H9 (cell line): ENCODE results near the gene KIF26A. TPM values are rescaled to one million over a fixed set of nuclear protein-coding genes. Genes with fewer than 3 reads are reported as not detected.

Source experiments
- DNase-seq: peaks from one replicate; pipeline ENCODE4 v3.0.0-alpha.2; 2017
- H2AFZ ChIP-seq: one replicate; pipeline ENCODE4 v1.6.1; 2013; ENCODE audit warnings: mild to moderate bottlenecking, low read length, control low read depth, moderate library complexity
- H2AK5ac ChIP-seq: 2 replicates; pipeline ENCODE4 v1.6.1; 2013; ENCODE audit warnings: low read length, control low read depth, mixed read lengths; ENCODE audit not compliant: insufficient read length
- H2BK120ac ChIP-seq: one replicate; pipeline ENCODE4 v1.6.1; 2013; ENCODE audit warnings: low read depth, mild to moderate bottlenecking, low read length, control low read depth, inconsistent platforms; ENCODE audit not compliant: poor library complexity, severe bottlenecking
- H2BK12ac ChIP-seq: 2 replicates; pipeline ENCODE4 v1.6.1; 2013; ENCODE audit warnings: low read length, control low read depth, mixed read lengths, low read depth; ENCODE audit not compliant: insufficient read length
- H2BK15ac ChIP-seq: 2 replicates; pipeline ENCODE4 v1.6.1; 2013; ENCODE audit warnings: low read depth, low read length, control low read depth
- H2BK20ac ChIP-seq: one replicate; pipeline ENCODE4 v1.6.1; 2013; ENCODE audit warnings: low read depth, mild to moderate bottlenecking, low read length, control low read depth, inconsistent platforms; ENCODE audit not compliant: poor library complexity, severe bottlenecking
- H2BK5ac ChIP-seq: 2 replicates; pipeline ENCODE4 v1.6.1; 2013; ENCODE audit warnings: low read length, control low read depth, mixed read lengths; ENCODE audit not compliant: insufficient read length
- H3K14ac ChIP-seq: 2 replicates; pipeline ENCODE4 v1.6.1; 2013; ENCODE audit warnings: low read length, control low read depth; ENCODE audit not compliant: insufficient read depth
- H3K18ac ChIP-seq: 2 replicates; pipeline ENCODE4 v1.6.1; 2013; ENCODE audit warnings: low read depth, mild to moderate bottlenecking, mixed read lengths, low read length, control low read depth; ENCODE audit not compliant: insufficient read length
- H3K23ac ChIP-seq: 2 replicates; pipeline ENCODE4 v1.6.1; 2013; ENCODE audit warnings: low read length, control low read depth, mixed read lengths, low read depth; ENCODE audit not compliant: insufficient read length
- H3K23me2 ChIP-seq: 2 replicates; pipeline ENCODE4 v1.6.1; 2013; ENCODE audit warnings: low read depth, mild to moderate bottlenecking, mixed read lengths, low read length, control low read depth; ENCODE audit not compliant: insufficient read length, poor library complexity, severe bottlenecking
- H3K27ac ChIP-seq: 2 replicates; pipeline ENCODE4 v1.5.1; 2013; ENCODE audit warnings: low read length, control low read depth, mixed read lengths, low read depth; ENCODE audit not compliant: insufficient read length
- H3K27me3 ChIP-seq: 2 replicates; pipeline ENCODE4 v1.6.1; 2013; ENCODE audit warnings: low read length, control low read depth, inconsistent platforms; ENCODE audit not compliant: insufficient read depth
- H3K4ac ChIP-seq: 2 replicates; pipeline ENCODE4 v1.6.1; 2013; ENCODE audit warnings: low read depth, mild to moderate bottlenecking, control low read depth, inconsistent platforms, low read length, moderate library complexity
- H3K4me1 ChIP-seq: 2 replicates; pipeline ENCODE4 v1.6.1; 2013; ENCODE audit warnings: low read length, control low read depth, inconsistent platforms; ENCODE audit not compliant: insufficient read depth
- H3K4me2 ChIP-seq: 2 replicates; pipeline ENCODE4 v1.6.1; 2013; ENCODE audit warnings: low read length, control low read depth, mixed read lengths; ENCODE audit not compliant: insufficient read length, insufficient read depth
- H3K56ac ChIP-seq: 2 replicates; pipeline ENCODE4 v1.6.1; 2013; ENCODE audit warnings: low read depth, mild to moderate bottlenecking, mixed read lengths, low read length, control low read depth; ENCODE audit not compliant: insufficient read length
- H3K79me1 ChIP-seq: 2 replicates; pipeline ENCODE4 v1.6.1; 2013; ENCODE audit warnings: low read depth, mild to moderate bottlenecking, moderate library complexity, low read length, control low read depth, inconsistent platforms; ENCODE audit not compliant: insufficient read depth, poor library complexity, severe bottlenecking
- H3K79me2 ChIP-seq: 2 replicates; pipeline ENCODE4 v1.6.1; 2013; ENCODE audit warnings: low read length, control low read depth, inconsistent platforms; ENCODE audit not compliant: insufficient read depth
- H3K9ac ChIP-seq: 2 replicates; pipeline ENCODE4 v1.6.1; 2013; ENCODE audit warnings: low read length, control low read depth, mixed read lengths; ENCODE audit not compliant: insufficient read length; ENCODE audit errors: extremely low read depth
- H3K9me3 ChIP-seq: one replicate; pipeline ENCODE4 v1.6.1; 2013; ENCODE audit warnings: low read depth, low read length, inconsistent platforms; ENCODE audit not compliant: control insufficient read depth
- H3T11ph ChIP-seq: one replicate; pipeline ENCODE4 v1.6.1; 2013; ENCODE audit warnings: mild to moderate bottlenecking, low read length, control low read depth, inconsistent platforms
- H4K20me1 ChIP-seq: one replicate; pipeline ENCODE4 v1.6.1; 2013; ENCODE audit not compliant: control insufficient read depth, insufficient read length, insufficient read depth
- H4K5ac ChIP-seq: 2 replicates; pipeline ENCODE4 v1.6.1; 2013; ENCODE audit warnings: low read depth, mild to moderate bottlenecking, mixed read lengths, low read length, control low read depth; ENCODE audit not compliant: insufficient read length
- H4K8ac ChIP-seq: replicated peaks from 2 replicates; pipeline ENCODE4 v1.6.1; 2013; ENCODE audit warnings: low read length, control low read depth, mixed read lengths, low read depth; ENCODE audit not compliant: insufficient read length
- H4K91ac ChIP-seq: 2 replicates; pipeline ENCODE4 v1.6.1; 2013; ENCODE audit warnings: low read depth, mild to moderate bottlenecking, moderate library complexity, mixed read lengths, low read length, control low read depth; ENCODE audit not compliant: insufficient read length
- H3K27ac Mint-ChIP-seq, 3 experiments: 2 replicates in 2 of 3; 3 replicates in 1 of 3; pipeline ENCODE4 v1.8.0; 2020 to 2021; ENCODE audit warnings: mixed read lengths in 3 of 3, mild to moderate bottlenecking in 1 of 3, moderate library complexity in 1 of 3
- H3K27me3 Mint-ChIP-seq: 2 replicates; pipeline ENCODE4 v1.8.0; 2021; ENCODE audit warnings: low read depth, mild to moderate bottlenecking, moderate library complexity, mixed read lengths
- H3K36me3 Mint-ChIP-seq, 3 experiments: 2 replicates in 2 of 3; 3 replicates in 1 of 3; pipeline ENCODE4 v1.8.0; 2020 to 2021; ENCODE audit warnings: low read depth in 3 of 3, mixed read lengths in 3 of 3; ENCODE audit not compliant: insufficient read depth in 1 of 3
- H3K4me1 Mint-ChIP-seq, 2 experiments: 2 replicates each; pipeline ENCODE4 v1.8.0; 2020; ENCODE audit warnings: mixed read lengths in 2 of 2
- H3K4me3 Mint-ChIP-seq, 2 experiments: 2 replicates in 1 of 2; 3 replicates in 1 of 2; pipeline ENCODE4 v1.8.0; 2020 to 2021; ENCODE audit warnings: mild to moderate bottlenecking in 2 of 2, mixed read lengths in 2 of 2, moderate library complexity in 1 of 2
- H3K9me3 Mint-ChIP-seq, 2 experiments: 2 replicates in 1 of 2; 3 replicates in 1 of 2; pipeline ENCODE4 v1.8.0; 2020; ENCODE audit warnings: mild to moderate bottlenecking in 2 of 2, mixed read lengths in 2 of 2, moderate library complexity in 1 of 2
- WGBS: extraction: QIAGEN DNeasy Blood & Tissue Kit; methylation state at CpG from one replicate; pipeline ENCODE4 v1.1.7; 2013; ENCODE audit warnings: missing lambda C conversion rate, low lambda C conversion rate, mixed read lengths; ENCODE audit not compliant: insufficient read length; ENCODE audit errors: extremely low coverage; 5-methylcytosine and 5-hydroxymethylcytosine counted together
- total RNA-seq: library from RNA; stranded (reverse); gene quantifications from 2 replicates; pipeline ENCODE4 v1.2.1, GENCODE V29; 2021
- TF ChIP-seq, protein P1 (sequence below): fragments of 200-600 bp; sonication (generic); conservative IDR thresholded peaks from 3 replicates; pipeline ENCODE4 v1.8.0; 2021; ENCODE audit warnings: antibody characterized with exemption, mild to moderate bottlenecking

KIF26A gene
- total RNA-seq, 1 experiment from 2014 or later = 44.2 TPM

DNA sequence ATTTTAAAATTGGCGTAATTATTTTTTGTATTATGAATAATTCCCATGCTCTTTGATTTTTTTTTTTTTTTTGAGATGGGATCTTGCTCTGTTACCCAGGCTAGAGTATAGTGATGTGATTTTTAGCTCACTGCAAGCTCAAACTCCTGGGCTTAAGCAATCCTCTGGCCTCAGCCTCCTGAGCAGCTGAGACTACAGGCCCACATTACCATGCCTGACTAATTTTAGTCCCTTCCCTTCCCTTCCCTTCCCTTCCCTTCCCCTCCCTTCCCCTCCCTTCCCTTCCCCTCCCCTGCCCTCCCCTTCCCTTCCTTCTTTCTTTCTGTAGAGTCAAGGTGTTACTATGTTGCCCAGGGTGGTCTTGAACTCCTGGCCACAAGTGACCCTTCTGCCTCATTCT lies 9.4 kb upstream of the KIF26A start:
- Mint-ChIP-seq H3K9me3 (peaks cover 40 to 49% of the 10 kb centered on the region in 2 experiments), H3K36me3 (peaks cover 5 to 18% (median 7%) of the 10 kb centered on the region in 3 experiments; a peak in 5 of 7 replicates), H3K4me1 (peaks cover 0 to 2% of the 10 kb centered on the region in 2 experiments; a peak in 1 of 4 replicates), H3K27me3 (peaks cover 53% of the 10 kb centered on the region), H3K4me3 (no peak overlapping the region), H3K27ac (no peak overlapping the region)
- H2BK120ac ChIP-seq = no peak overlapping the region
- no peaks in the 10 kb centered on the region for H3K9me3 ChIP-seq
- H3K79me1 ChIP-seq = no peaks in the 10 kb centered on the region
- no peaks in the 10 kb centered on the region for H3K4me1 ChIP-seq
- no peak overlapping the region for H3K4ac ChIP-seq
- WGBS = no CpG with 5 or more reads among the region's 1 CpG
- no peak overlapping the region for H3K27ac ChIP-seq
- no peak overlapping the region for H2BK12ac ChIP-seq
- H2AK5ac ChIP-seq = no peak overlapping the region
- no peaks in the 10 kb centered on the region for H3K27me3 ChIP-seq
- H2BK20ac ChIP-seq = no peak overlapping the region
- H3K79me2 ChIP-seq = no peaks in the 10 kb centered on the region
- no peaks in the 10 kb centered on the region for H4K20me1 ChIP-seq
- no peak overlapping the region for H3K9ac ChIP-seq
- no peaks in the 10 kb centered on the region for H3K23me2 ChIP-seq
- no peak overlapping the region for H2BK15ac ChIP-seq
- H4K5ac ChIP-seq = no peak overlapping the region
- no peak overlapping the region for H2BK5ac ChIP-seq
- no peak overlapping the region for H3K23ac ChIP-seq
- TF ChIP-seq, protein P1, sequence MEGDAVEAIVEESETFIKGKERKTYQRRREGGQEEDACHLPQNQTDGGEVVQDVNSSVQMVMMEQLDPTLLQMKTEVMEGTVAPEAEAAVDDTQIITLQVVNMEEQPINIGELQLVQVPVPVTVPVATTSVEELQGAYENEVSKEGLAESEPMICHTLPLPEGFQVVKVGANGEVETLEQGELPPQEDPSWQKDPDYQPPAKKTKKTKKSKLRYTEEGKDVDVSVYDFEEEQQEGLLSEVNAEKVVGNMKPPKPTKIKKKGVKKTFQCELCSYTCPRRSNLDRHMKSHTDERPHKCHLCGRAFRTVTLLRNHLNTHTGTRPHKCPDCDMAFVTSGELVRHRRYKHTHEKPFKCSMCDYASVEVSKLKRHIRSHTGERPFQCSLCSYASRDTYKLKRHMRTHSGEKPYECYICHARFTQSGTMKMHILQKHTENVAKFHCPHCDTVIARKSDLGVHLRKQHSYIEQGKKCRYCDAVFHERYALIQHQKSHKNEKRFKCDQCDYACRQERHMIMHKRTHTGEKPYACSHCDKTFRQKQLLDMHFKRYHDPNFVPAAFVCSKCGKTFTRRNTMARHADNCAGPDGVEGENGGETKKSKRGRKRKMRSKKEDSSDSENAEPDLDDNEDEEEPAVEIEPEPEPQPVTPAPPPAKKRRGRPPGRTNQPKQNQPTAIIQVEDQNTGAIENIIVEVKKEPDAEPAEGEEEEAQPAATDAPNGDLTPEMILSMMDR = no peak
- no peak for DNase-seq
- H3K18ac ChIP-seq = no peak overlapping the region
- no peak overlapping the region for H2AFZ ChIP-seq
- H4K8ac ChIP-seq = no peak overlapping the region
- H3K4me2 ChIP-seq = no peak overlapping the region
- no peak overlapping the region for H3K14ac ChIP-seq
- H4K91ac ChIP-seq = no peak overlapping the region
- H3K56ac ChIP-seq = no peak overlapping the region
- no peak overlapping the region for H3T11ph ChIP-seq
